CD4-positive, alpha-beta T cell (primary cell): Measurements from ENCODE around the gene SDK2. TPM values are rescaled to one million over a fixed set of nuclear protein-coding genes. Genes with fewer than 3 reads are reported as not detected.
A peak's percentile ranks its signal among the peaks of the same experiment; 100 is the strongest.

Experiments used
- ATAC-seq: fragments of 200-7000 bp; cut with Tn5 transposase; one replicate; pipeline ENCODE4 v1.10.0; 2022; ENCODE audit warnings: mild to moderate bottlenecking; ENCODE audit not compliant: poor library complexity
- CTCF ChIA-PET: fragments of 350-600 bp; sonication (Branson Sonifier 250); formaldehyde crosslinking; loops from one replicate; lab custom pipeline; 2021; ENCODE audit warnings: antibody characterized with exemption, inconsistent platforms; lab: Charles Lee
- POLR2A ChIA-PET: fragments of 350-600 bp; sonication (Branson Sonifier 250); formaldehyde crosslinking; loops from one replicate; lab custom pipeline; 2021; ENCODE audit warnings: antibody characterized with exemption, inconsistent platforms; lab: Charles Lee
- DNase-seq, 14 experiments: peaks; one replicate each; pipeline ENCODE4 v3.0.0-alpha.2; 2013 to 2020; ENCODE audit warnings: mixed read lengths in 2 of 14
- H3K27ac ChIP-seq, 2 donors: one replicate each; pipeline versions ENCODE4 v1.5.1 to v1.7.0; 2013; ENCODE audit warnings: low read length in 2 of 2, low read depth in 1 of 2, mild to moderate bottlenecking in 1 of 2
- H3K27me3 ChIP-seq, 2 experiments: 1 replicate in 1 of 2; 2 replicates in 1 of 2; pipeline versions ENCODE4 v1.6.1 to v1.7.0; 2013; ENCODE audit warnings: low read length in 2 of 2, control low read depth in 1 of 2, mild to moderate bottlenecking in 1 of 2, moderate library complexity in 1 of 2; ENCODE audit not compliant: insufficient read depth in 2 of 2, control insufficient read depth in 1 of 2
- H3K36me3 ChIP-seq: one replicate; pipeline ENCODE4 v1.6.1; 2013; ENCODE audit warnings: low read length, control low read depth; ENCODE audit not compliant: insufficient read depth
- H3K4me1 ChIP-seq: one replicate; pipeline ENCODE4 v1.6.1; 2013; ENCODE audit warnings: low read length, control low read depth; ENCODE audit not compliant: insufficient read depth
- H3K4me3 ChIP-seq: one replicate; pipeline ENCODE4 v1.5.1; 2013; ENCODE audit warnings: mild to moderate bottlenecking, low read length, moderate library complexity
- H3K9me3 ChIP-seq, 2 experiments: 1 replicate in 1 of 2; 2 replicates in 1 of 2; pipeline versions ENCODE4 v1.6.1 to v1.7.0; 2013; ENCODE audit warnings: low read length in 2 of 2, mild to moderate bottlenecking in 2 of 2, control low read depth in 1 of 2, moderate library complexity in 1 of 2; ENCODE audit not compliant: control insufficient read depth in 1 of 2, insufficient read depth in 1 of 2
- H3K27ac Mint-ChIP-seq: one replicate; pipeline ENCODE4 v1.8.0; 2020; ENCODE audit warnings: mixed read lengths
- H3K27me3 Mint-ChIP-seq: one replicate; pipeline ENCODE4 v1.8.0; 2021; ENCODE audit warnings: mixed read lengths
- H3K36me3 Mint-ChIP-seq: one replicate; pipeline ENCODE4 v1.8.0; 2021; ENCODE audit warnings: low read depth, mixed read lengths
- H3K4me1 Mint-ChIP-seq: one replicate; pipeline ENCODE4 v1.8.0; 2021; ENCODE audit warnings: low read depth, mixed read lengths
- H3K4me3 Mint-ChIP-seq: one replicate; pipeline ENCODE4 v1.8.0; 2020; ENCODE audit warnings: mild to moderate bottlenecking, mixed read lengths
- H3K9me3 Mint-ChIP-seq: one replicate; pipeline ENCODE4 v1.8.0; 2020; ENCODE audit warnings: mixed read lengths
- intact Hi-C, 2 experiments: fragments of 100-400 bp; cut with DNase I in 1 of 2; cut with micrococcal nuclease in 1 of 2; formaldehyde crosslinking; loops; one replicate each; pipeline versions ENCODE4 v1.15.1 to v1.9.0; 2023 to 2025; cut with DNase I, micrococcal nuclease
- total RNA-seq, 174 experiments: library from RNA in 2 of 174; stranded (reverse) in 2 of 174; gene quantifications; one replicate each; pipeline ENCODE4 v1.2.3 and lab custom pipeline; 2021 to 2026
- TF ChIP-seq, protein P1 (sequence below): fragments of 200-600 bp; IDR thresholded peaks from one replicate; pipeline ENCODE4 v1.8.0; 2022; ENCODE audit warnings: antibody characterized with exemption, mild to moderate bottlenecking

The SDK2 gene
- total RNA-seq, 2 experiments from 2014 or later = 8.1 to 8.2 TPM

DNA sequence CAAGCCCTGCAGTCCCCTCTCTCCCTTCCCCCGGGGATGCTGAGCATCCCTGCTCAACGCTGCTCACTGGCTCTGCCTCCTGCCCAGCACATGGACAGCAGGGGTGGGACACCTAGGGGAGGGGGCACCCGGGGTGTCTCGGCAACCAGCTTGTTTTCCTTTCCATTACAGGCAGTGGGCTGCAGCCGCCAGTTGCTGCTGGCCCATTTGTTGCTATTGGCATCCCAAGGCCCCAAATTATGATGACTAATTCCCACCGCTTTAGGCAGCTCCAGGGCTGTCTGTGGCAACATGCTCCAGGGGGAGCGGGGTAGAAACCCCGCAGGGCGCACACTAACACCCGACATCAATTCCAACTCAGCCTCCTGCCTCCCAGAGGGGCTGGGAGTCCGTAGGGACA lies 4.9 kb downstream of the SDK2 start:
- POLR2A ChIA-PET = no interaction called here
- DNase-seq (peak in 1 of 14 experiments; percentile 7), ATAC-seq (no peak)
- H3K27me3 ChIP-seq = peaks cover 0 to 14% of the 10 kb centered on the region in 2 experiments
- Mint-ChIP-seq H3K36me3 (no peaks in the 10 kb centered on the region), H3K27ac (no peak overlapping the region), H3K4me1 (peaks cover 20% of the 10 kb centered on the region), H3K9me3 (no peaks in the 10 kb centered on the region), H3K27me3 (no peaks in the 10 kb centered on the region), H3K4me3 (no peak overlapping the region)
- peaks cover 24% of the 10 kb centered on the region for H3K4me1 ChIP-seq
- H3K36me3 ChIP-seq = no peaks in the 10 kb centered on the region
- H3K4me3 ChIP-seq = no peak overlapping the region
- no peak overlapping the region for H3K27ac ChIP-seq
- intact Hi-C loops = no loop called here
- CTCF ChIA-PET = no interaction called here
- H3K9me3 ChIP-seq = no peaks in the 10 kb centered on the region
- TF ChIP-seq, protein P1, sequence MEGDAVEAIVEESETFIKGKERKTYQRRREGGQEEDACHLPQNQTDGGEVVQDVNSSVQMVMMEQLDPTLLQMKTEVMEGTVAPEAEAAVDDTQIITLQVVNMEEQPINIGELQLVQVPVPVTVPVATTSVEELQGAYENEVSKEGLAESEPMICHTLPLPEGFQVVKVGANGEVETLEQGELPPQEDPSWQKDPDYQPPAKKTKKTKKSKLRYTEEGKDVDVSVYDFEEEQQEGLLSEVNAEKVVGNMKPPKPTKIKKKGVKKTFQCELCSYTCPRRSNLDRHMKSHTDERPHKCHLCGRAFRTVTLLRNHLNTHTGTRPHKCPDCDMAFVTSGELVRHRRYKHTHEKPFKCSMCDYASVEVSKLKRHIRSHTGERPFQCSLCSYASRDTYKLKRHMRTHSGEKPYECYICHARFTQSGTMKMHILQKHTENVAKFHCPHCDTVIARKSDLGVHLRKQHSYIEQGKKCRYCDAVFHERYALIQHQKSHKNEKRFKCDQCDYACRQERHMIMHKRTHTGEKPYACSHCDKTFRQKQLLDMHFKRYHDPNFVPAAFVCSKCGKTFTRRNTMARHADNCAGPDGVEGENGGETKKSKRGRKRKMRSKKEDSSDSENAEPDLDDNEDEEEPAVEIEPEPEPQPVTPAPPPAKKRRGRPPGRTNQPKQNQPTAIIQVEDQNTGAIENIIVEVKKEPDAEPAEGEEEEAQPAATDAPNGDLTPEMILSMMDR = no peak

DNA sequence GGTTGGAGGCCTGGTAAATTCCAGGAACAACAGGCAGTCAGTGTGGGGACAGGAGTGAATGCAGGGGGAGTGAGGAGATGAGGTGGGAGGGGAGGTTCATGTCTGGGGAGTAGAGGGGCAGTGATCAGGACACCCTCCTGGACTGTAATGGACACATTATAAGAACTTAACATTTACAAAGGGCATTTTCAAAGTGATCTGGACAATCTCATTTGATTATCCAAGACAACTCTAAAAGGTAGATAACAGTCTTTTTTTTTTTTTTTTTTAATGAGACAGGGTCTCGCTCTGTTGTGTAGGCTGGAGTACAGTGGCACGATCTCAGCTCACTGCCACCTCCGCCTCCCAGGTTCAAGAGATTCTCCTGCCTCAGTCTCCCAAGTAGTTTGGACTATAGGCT lies 5.7 kb downstream of the SDK2 start:
- ATAC-seq (no peak), DNase-seq (no peak)
- H3K4me1 ChIP-seq = peaks cover 17% of the 10 kb centered on the region
- H3K27me3 Mint-ChIP-seq = no peaks in the 10 kb centered on the region
- POLR2A ChIA-PET = no interaction called here
- H3K27ac Mint-ChIP-seq = no peak overlapping the region
- H3K36me3 Mint-ChIP-seq = no peaks in the 10 kb centered on the region
- TF ChIP-seq, protein P1 = no peak
- no peak overlapping the region for H3K4me3 ChIP-seq
- CTCF ChIA-PET = no interaction called here
- peak overlapping the region; percentile 30 for H3K4me3 Mint-ChIP-seq
- intact Hi-C loops = no loop called here
- no peaks in the 10 kb centered on the region for H3K9me3 ChIP-seq
- H3K4me1 Mint-ChIP-seq = peaks cover 20% of the 10 kb centered on the region
- peaks cover 0 to 9% of the 10 kb centered on the region in 2 experiments for H3K27me3 ChIP-seq
- no peaks in the 10 kb centered on the region for H3K36me3 ChIP-seq
- H3K27ac ChIP-seq = no peak overlapping the region
- H3K9me3 Mint-ChIP-seq = no peaks in the 10 kb centered on the region

- no peaks in the 10 kb centered on the region for H3K9me3 ChIP-seq
- no peak for DNase-seq
- no peaks in the 10 kb centered on the region for H3K36me3 ChIP-seq
- POLR2A ChIA-PET = interaction anchor here (1.3 to 1.4 kb wide), 2 partner anchors 9 to 12 kb away, joined by 4 to 5 read pairs; no protein-coding TSS in a partner anchor
- peaks cover 17% of the 10 kb centered on the region for H3K4me1 Mint-ChIP-seq
- H3K4me1 ChIP-seq = peaks cover 12% of the 10 kb centered on the region
- H3K36me3 Mint-ChIP-seq = no peaks in the 10 kb centered on the region
- intact Hi-C loops = no loop called here
- TF ChIP-seq, protein P1 = no peak
- H3K4me3 Mint-ChIP-seq = no peak overlapping the region
- no peaks in the 10 kb centered on the region for H3K27me3 Mint-ChIP-seq
- H3K27me3 ChIP-seq = peaks cover 0 to 4% of the 10 kb centered on the region in 2 experiments
- ATAC-seq = no peak
- no peak overlapping the region for H3K27ac Mint-ChIP-seq
- CTCF ChIA-PET = no interaction called here
- H3K4me3 ChIP-seq = no peak overlapping the region
- no peaks in the 10 kb centered on the region for H3K9me3 Mint-ChIP-seq
- H3K27ac ChIP-seq = no peak overlapping the region
Measured at GRCh38 chr17:73637866-73638265, 6.4 kb downstream of the SDK2 start.
